H1 (cell line): ENCODE data around the gene CDK16. TPM values are rescaled to one million over a fixed set of nuclear protein-coding genes. Genes with fewer than 3 reads are reported as not detected.

Experiments used
- CTCF ChIA-PET: fragments of 300-600 bp; sonication (Branson Sonifier 250); formaldehyde crosslinking; loops from one replicate; lab custom pipeline; 2021; ENCODE audit not compliant: partially characterized antibody; lab: Charles Lee
- POLR2A ChIA-PET: fragments of 300-600 bp; sonication (Branson Sonifier 250); formaldehyde crosslinking; loops from one replicate; lab custom pipeline; 2021; ENCODE audit warnings: inconsistent platforms; ENCODE audit not compliant: partially characterized antibody; lab: Charles Lee
- DNase-seq, 2 experiments: peaks; one replicate each; pipeline versions ENCODE4 v3.0.0 to v3.0.0-alpha.2; 2010 to 2022; ENCODE audit warnings: low spot score in 2 of 2, low read depth in 1 of 2, mixed read lengths in 1 of 2
- FAIRE-seq: peaks from 2 replicates; lab custom pipeline; 2011; peaks lifted over from hg19 to GRCh38; lab: Jason Lieb, UNC
- H2AFZ ChIP-seq: 2 replicates; pipeline ENCODE4 v1.8.1; 2012; ENCODE audit warnings: low read length, inconsistent platforms
- H2AK5ac ChIP-seq: 2 replicates; pipeline ENCODE4 v1.6.1; 2013; ENCODE audit warnings: low read depth, low read length
- H2BK120ac ChIP-seq: replicated peaks from 2 replicates; pipeline ENCODE3; 2013; ENCODE audit warnings: low read depth, low read length, inconsistent platforms
- H2BK12ac ChIP-seq: 2 replicates; pipeline ENCODE4 v1.6.1; 2013; ENCODE audit warnings: low read depth, low read length
- H2BK15ac ChIP-seq: 2 replicates; pipeline ENCODE4 v1.6.1; 2013; ENCODE audit warnings: low read length
- H2BK20ac ChIP-seq: 2 replicates; pipeline ENCODE4 v1.6.1; 2013; ENCODE audit warnings: low read length
- H2BK5ac ChIP-seq: 2 replicates; pipeline ENCODE4 v1.6.1; 2013; ENCODE audit warnings: low read depth, low read length
- H3K14ac ChIP-seq: 2 replicates; pipeline ENCODE4 v1.6.1; 2013; ENCODE audit warnings: inconsistent platforms; ENCODE audit not compliant: insufficient read length
- H3K18ac ChIP-seq: 2 replicates; pipeline ENCODE4 v1.6.1; 2013; ENCODE audit warnings: low read length; ENCODE audit errors: extremely low read depth
- H3K23ac ChIP-seq: 2 replicates; pipeline ENCODE4 v1.6.1; 2013; ENCODE audit warnings: inconsistent platforms; ENCODE audit not compliant: insufficient read length
- H3K23me2 ChIP-seq: 2 replicates; pipeline ENCODE4 v1.6.1; 2013; ENCODE audit warnings: low read depth, low read length
- H3K27ac ChIP-seq: 2 replicates; pipeline ENCODE4 v1.6.1; 2011; ENCODE audit warnings: low read depth, low read length, inconsistent platforms
- H3K27me3 ChIP-seq, 4 experiments: replicated peaks in 1 of 4; 1 replicate in 1 of 4; 2 replicates in 3 of 4; pipeline versions ENCODE4 v1.6.1 to v1.8.1; 2011 to 2013; ENCODE audit warnings: low read length in 3 of 4, mild to moderate bottlenecking in 3 of 4, inconsistent platforms in 2 of 4, mixed read lengths in 2 of 4, moderate library complexity in 1 of 4; ENCODE audit not compliant: control insufficient read depth in 3 of 4, insufficient read depth in 3 of 4; ENCODE audit errors: extremely low read depth in 1 of 4
- H3K36me3 ChIP-seq, 4 experiments: 2 replicates each; pipeline versions ENCODE4 v1.6.1 to v1.8.1; 2011 to 2013; ENCODE audit warnings: mild to moderate bottlenecking in 4 of 4, low read length in 3 of 4, moderate library complexity in 2 of 4, control low read depth in 1 of 4, inconsistent platforms in 1 of 4; ENCODE audit not compliant: insufficient read depth in 4 of 4, control insufficient read depth in 2 of 4
- H3K4ac ChIP-seq: replicated peaks from 2 replicates; pipeline ENCODE3; 2013; ENCODE audit warnings: low read length, low read depth, mixed read lengths, inconsistent platforms; ENCODE audit not compliant: insufficient read length
- H3K4me1 ChIP-seq, 4 experiments: replicated peaks in 1 of 4; 1 replicate in 1 of 4; 2 replicates in 3 of 4; pipeline versions ENCODE4 v1.6.1 to v1.8.1; 2011 to 2013; ENCODE audit warnings: low read length in 3 of 4, inconsistent platforms in 2 of 4, mixed read lengths in 1 of 4; ENCODE audit not compliant: insufficient read depth in 4 of 4, control insufficient read depth in 3 of 4
- H3K4me2 ChIP-seq, 2 experiments: 2 replicates each; pipeline versions ENCODE4 v1.6.1 to v1.8.1; 2011 to 2013; ENCODE audit warnings: low read depth in 2 of 2, low read length in 2 of 2, control low read depth in 1 of 2, inconsistent platforms in 1 of 2, mild to moderate bottlenecking in 1 of 2; ENCODE audit not compliant: insufficient read depth in 1 of 2
- H3K4me3 ChIP-seq, 4 experiments: fragments of 200-600, 300-600 bp in 1 of 4; sonication (generic), shearing (Covaris generic), sonication (Bioruptor Twin) in 1 of 4; 2 replicates each; pipeline versions ENCODE4 v1.5.1 to v1.8.1; 2011 to 2016; ENCODE audit warnings: low read length in 4 of 4, low read depth in 3 of 4, control low read depth in 2 of 4, inconsistent platforms in 2 of 4, mild to moderate bottlenecking in 2 of 4, mixed read lengths in 1 of 4, moderate library complexity in 1 of 4; ENCODE audit not compliant: insufficient read depth in 2 of 4; ENCODE audit errors: extremely low read depth in 1 of 4
- H3K56ac ChIP-seq: replicated peaks from 2 replicates; pipeline ENCODE3; 2013; ENCODE audit warnings: low read depth, mild to moderate bottlenecking, mixed read lengths, low read length, inconsistent platforms; ENCODE audit not compliant: insufficient read length
- H3K79me1 ChIP-seq: 2 replicates; pipeline ENCODE4 v1.6.1; 2013; ENCODE audit warnings: low read depth, low read length, control low read depth
- H3K79me2 ChIP-seq, 2 experiments: 2 replicates each; pipeline versions ENCODE4 v1.6.1 to v1.8.1; 2012 to 2013; ENCODE audit warnings: low read length in 2 of 2, mild to moderate bottlenecking in 2 of 2, inconsistent platforms in 1 of 2; ENCODE audit not compliant: insufficient read depth in 2 of 2, control insufficient read depth in 1 of 2
- H3K9ac ChIP-seq, 4 experiments: replicated peaks in 1 of 4; 1 replicate in 1 of 4; 2 replicates in 3 of 4; pipeline versions ENCODE4 v1.6.1 to v1.8.1; 2011 to 2013; ENCODE audit warnings: low read depth in 3 of 4, low read length in 3 of 4, control low read depth in 2 of 4, mild to moderate bottlenecking in 2 of 4, moderate library complexity in 2 of 4, inconsistent platforms in 1 of 4; ENCODE audit errors: extremely low read depth in 1 of 4
- H3K9me3 ChIP-seq, 2 experiments: 2 replicates each; pipeline versions ENCODE4 v1.6.1 to v1.8.1; 2012 to 2013; ENCODE audit warnings: mild to moderate bottlenecking in 2 of 2, moderate library complexity in 2 of 2, control low read depth in 1 of 2, inconsistent platforms in 1 of 2, low read depth in 1 of 2, low read length in 1 of 2, mixed read lengths in 1 of 2; ENCODE audit not compliant: insufficient read depth in 2 of 2
- H4K20me1 ChIP-seq, 2 experiments: replicated peaks in 1 of 2; 2 replicates each; pipeline versions ENCODE3 to v1.8.1; 2011 to 2013; ENCODE audit warnings: inconsistent platforms in 2 of 2, low read length in 2 of 2, mild to moderate bottlenecking in 1 of 2; ENCODE audit not compliant: insufficient read depth in 2 of 2, control insufficient read depth in 1 of 2
- H4K5ac ChIP-seq: 2 replicates; pipeline ENCODE4 v1.6.1; 2013; ENCODE audit warnings: low read length, low read depth, mixed read lengths, inconsistent platforms; ENCODE audit not compliant: insufficient read length
- H4K8ac ChIP-seq: 2 replicates; pipeline ENCODE4 v1.8.0; 2013; ENCODE audit warnings: mild to moderate bottlenecking, moderate library complexity, low read length, inconsistent platforms; ENCODE audit not compliant: insufficient read depth; ENCODE audit errors: extremely low read depth
- H4K91ac ChIP-seq: replicated peaks from 2 replicates; pipeline ENCODE3; 2013; ENCODE audit warnings: low read length, mixed read lengths, inconsistent platforms; ENCODE audit not compliant: insufficient read length
- ASH2L ChIP-seq: fragments of 200-600, 300-600 bp; sonication (generic); IDR thresholded peaks from one replicate; pipeline ENCODE4 v1.7.1; 2017; ENCODE audit warnings: low read length
- BRCA1 ChIP-seq: IDR thresholded peaks from 2 replicates; pipeline ENCODE4 v1.6.1; 2012; ENCODE audit warnings: low read depth, low read length, improper control_type of control experiment
- CBX5 ChIP-seq: fragments of 300-800, 300-1000 bp; sonication (generic); IDR thresholded peaks from 2 replicates; pipeline ENCODE4 v1.7.1; 2016; ENCODE audit warnings: antibody characterized with exemption, low read length, low read depth
- CBX8 ChIP-seq: fragments of 300-800, 300-1000 bp; sonication (generic); IDR thresholded peaks from 2 replicates; pipeline ENCODE4 v1.7.1; 2016; ENCODE audit warnings: low read depth, low read length, borderline replicate concordance
- CHD2 ChIP-seq: IDR thresholded peaks from 2 replicates; pipeline ENCODE4 v1.6.1; 2012; ENCODE audit warnings: low read length, improper control_type of control experiment
- CTBP2 ChIP-seq: IDR thresholded peaks from 2 replicates; pipeline ENCODE4 v1.7.0; 2011; ENCODE audit warnings: borderline replicate concordance, mild to moderate bottlenecking, moderate library complexity, mixed read lengths, low read length; ENCODE audit not compliant: insufficient read depth, insufficient read length
- RBBP5 ChIP-seq: IDR thresholded peaks from 2 replicates; pipeline ENCODE4 v1.7.1; 2012; ENCODE audit warnings: low read depth, mild to moderate bottlenecking, inconsistent platforms, low read length, moderate library complexity, borderline replicate concordance
- SIN3A ChIP-seq, 2 experiments: IDR thresholded peaks in 1 of 2; conservative IDR thresholded peaks in 1 of 2; 2 replicates each; pipeline ENCODE4 v1.6.1; 2011 to 2012; ENCODE audit warnings: low read length in 2 of 2, improper control_type of control experiment in 1 of 2, low read depth in 1 of 2, mild to moderate bottlenecking in 1 of 2
- SUZ12 ChIP-seq: fragments of 200-600 bp; sonication (generic); IDR thresholded peaks from 2 replicates; pipeline ENCODE4 v1.6.1; 2012; ENCODE audit warnings: mild to moderate bottlenecking, inconsistent platforms, low read length, moderate library complexity, mixed read lengths
- TAF7 ChIP-seq: optimal IDR thresholded peaks from 2 replicates; pipeline ENCODE3; 2011; ENCODE audit warnings: low read depth, mild to moderate bottlenecking, inconsistent platforms, low read length, moderate library complexity, borderline replicate concordance
- TBP ChIP-seq: IDR thresholded peaks from 2 replicates; pipeline ENCODE4 v1.6.1; 2011; ENCODE audit warnings: low read depth, low read length, improper control_type of control experiment
- WGBS, 2 experiments: shearing (Covaris generic) in 1 of 2; methylation state at CpG; one replicate each; pipeline versions ENCODE4 v1.1.6 to v1.1.7; 2013 to 2015; ENCODE audit warnings: low lambda C conversion rate in 2 of 2, mixed read lengths in 2 of 2, inconsistent platforms in 1 of 2, low coverage in 1 of 2, missing lambda C conversion rate in 1 of 2; ENCODE audit not compliant: insufficient replicate concordance in 2 of 2, insufficient coverage in 1 of 2, insufficient read length in 1 of 2; ENCODE audit errors: extremely low coverage in 1 of 2, missing lambda C conversion rate in 1 of 2; 5-methylcytosine and 5-hydroxymethylcytosine counted together
- polyA plus RNA-seq, 7 experiments: library from polyadenylated mRNA; depleted of rRNA in 3 of 7; stranded (reverse) in 5 of 7; unstranded in 2 of 7; fragments of >200 nt in 5 of 7; fragments of 200-250 nt in 2 of 7; gene quantifications; 1 replicate in 5 of 7; 2 replicates in 1 of 7; 4 replicates in 1 of 7; pipeline versions ENCODE4 v1.2.1 to v1.2.3, GENCODE V29; 2011 to 2013; ENCODE audit warnings: missing spikeins in 2 of 7, mixed read lengths in 2 of 7
- total RNA-seq: library from RNA; stranded (reverse); fragmentation: NEBNext Ultra II Directional; extraction: Animal tissue kit (Norgen Biotek cat#: 25700); gene quantifications from 2 replicates; pipeline ENCODE4 v1.2.1, GENCODE V29; 2021
- TF ChIP-seq, protein P1 (sequence below): IDR thresholded peaks from 2 replicates; pipeline ENCODE4 v1.6.1; 2012; ENCODE audit warnings: inconsistent platforms
- TF ChIP-seq, protein P2 (sequence below): IDR thresholded peaks from 2 replicates; pipeline ENCODE4 v1.6.1; 2012; ENCODE audit warnings: inconsistent platforms

CDK16 gene
- total and polyA plus RNA-seq, 2 of the 8 experiments (the other 6 are each of a cell fraction or from before 2014, with no cell fraction given), result 124 to 204 TPM

DNA sequence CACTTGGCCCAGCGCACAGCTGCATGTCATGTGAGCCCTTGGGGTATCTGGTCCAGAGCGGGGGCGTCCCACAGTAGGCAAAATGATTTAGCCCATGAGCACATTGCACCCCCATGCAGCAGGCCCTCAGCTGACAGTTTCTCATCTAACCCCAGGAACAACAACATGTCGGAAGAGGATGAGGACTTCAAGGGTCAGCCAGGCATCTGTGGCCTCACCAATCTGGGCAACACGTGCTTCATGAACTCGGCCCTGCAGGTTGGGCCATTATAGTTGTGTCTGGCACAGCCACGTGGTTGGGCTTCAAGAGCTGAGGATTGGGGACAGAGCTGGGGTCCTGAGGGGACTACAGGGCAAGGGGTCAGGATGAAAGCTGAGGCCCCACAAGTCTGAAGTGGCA, 22.1 kb downstream of the CDK16 start:
- Histone ChIP-seq H3K79me1 (no peaks in the 10 kb centered on the region), H3K23ac (no peak overlapping the region), H3K4me2 (no peak overlapping the region), H4K8ac (no peak overlapping the region), H3K56ac (no peak overlapping the region), H2BK5ac (no peak overlapping the region), H2BK120ac (no peak overlapping the region), H3K23me2 (no peaks in the 10 kb centered on the region), H2AK5ac (no peak overlapping the region), H3K14ac (no peak overlapping the region), H3K4me1 (no peaks in the 10 kb centered on the region), H3K27ac (no peak overlapping the region), H3K27me3 (no peaks in the 10 kb centered on the region), H2BK12ac (no peak overlapping the region), H3K4me3 (no peak overlapping the region), H4K91ac (no peak overlapping the region), H3K36me3 (peaks cover 6 to 51% (median 31%) of the 10 kb centered on the region in 4 experiments; a peak in 6 of 8 replicates), H3K9me3 (no peaks in the 10 kb centered on the region), H3K9ac (no peak overlapping the region), H3K18ac (no peak overlapping the region), H3K79me2 (peaks cover 0 to 24% of the 10 kb centered on the region in 2 experiments; a peak in 2 of 4 replicates), H4K5ac (no peak overlapping the region), H4K20me1 (peaks cover 0 to 3% of the 10 kb centered on the region in 2 experiments), H3K4ac (no peak overlapping the region), H2BK15ac (no peak overlapping the region), H2AFZ (no peak overlapping the region), H2BK20ac (no peak overlapping the region)
- ChIA-PET POLR2A (interaction anchor here (0.9 to 2.2 kb wide), 3 partner anchors 8 to 15 kb away, joined by 3 to 7 read pairs (median 4); partner anchors contain the start of gene USP11), CTCF (interaction anchor here (0.6 to 0.7 kb wide), 2 partner anchors 72 to 283 kb away, joined by 3 to 4 read pairs; no protein-coding TSS in a partner anchor)
- 100% methylated on average over 4 of the region's 7 CpGs; no CpG with 5 or more reads in 1 of the 2 experiments for WGBS, 2 experiments
- DNase-seq (no peak), FAIRE-seq (no peak)
- TF ChIP-seq, protein P1, sequence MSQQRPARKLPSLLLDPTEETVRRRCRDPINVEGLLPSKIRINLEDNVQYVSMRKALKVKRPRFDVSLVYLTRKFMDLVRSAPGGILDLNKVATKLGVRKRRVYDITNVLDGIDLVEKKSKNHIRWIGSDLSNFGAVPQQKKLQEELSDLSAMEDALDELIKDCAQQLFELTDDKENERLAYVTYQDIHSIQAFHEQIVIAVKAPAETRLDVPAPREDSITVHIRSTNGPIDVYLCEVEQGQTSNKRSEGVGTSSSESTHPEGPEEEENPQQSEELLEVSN, result no peak
- TF ChIP-seq ASH2L, result no peak
- no peak for TF ChIP-seq SUZ12
- no peak for TF ChIP-seq CHD2
- no peak for TF ChIP-seq CBX8
- no peak for TF ChIP-seq SIN3A (conservative IDR thresholded peaks at IDR 0.05 in 1 of 2, IDR thresholded peaks at IDR 0.05 in 1 of 2; ENCODE audit: low read depth in 1 of 2, low read length in 2 of 2)
- no peak for TF ChIP-seq CBX5
- TF ChIP-seq BRCA1, result no peak
- TF ChIP-seq, protein P2, sequence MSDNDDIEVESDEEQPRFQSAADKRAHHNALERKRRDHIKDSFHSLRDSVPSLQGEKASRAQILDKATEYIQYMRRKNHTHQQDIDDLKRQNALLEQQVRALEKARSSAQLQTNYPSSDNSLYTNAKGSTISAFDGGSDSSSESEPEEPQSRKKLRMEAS, result no peak
- no peak for TF ChIP-seq CTBP2
- no peak for TF ChIP-seq RBBP5
- TF ChIP-seq TAF7, result no peak
- no peak for TF ChIP-seq TBP
